SK-N-MC (cell line): ENCODE measurements around the gene DLG2.

Source experiments
- EZH2 ChIP-seq: fragments of 200-600 bp; sonication (generic); IDR thresholded peaks from one replicate; pipeline ENCODE4 v1.6.1; 2017; ENCODE audit warnings: antibody characterized with exemption
- FOXP2 ChIP-seq: optimal IDR thresholded peaks from 2 replicates; pipeline ENCODE3; 2011; ENCODE audit warnings: mild to moderate bottlenecking, moderate library complexity; ENCODE audit not compliant: insufficient read depth; ENCODE audit errors: extremely low read length, control extremely low read depth
- POLR2AphosphoS5 ChIP-seq: IDR thresholded peaks from 2 replicates; pipeline ENCODE4 v1.6.1; 2012; ENCODE audit warnings: mild to moderate bottlenecking, low read depth, low read length, borderline replicate concordance

- TF ChIP-seq EZH2 (no peak), POLR2AphosphoS5 (peak; percentile 80; the same call in 1 of the 2 replicates), FOXP2 (no peak)
Measured at GRCh38 chr11:83746921-83747585, 1880.1 kb downstream of the DLG2 start.
